Measurements from ENCODE around the gene RBPMS2. TPM values are rescaled to one million over a fixed set of nuclear protein-coding genes. Genes with fewer than 3 reads are reported as not detected.

RBPMS2 gene
- total and polyA plus RNA-seq, 2 of the 8 experiments (the other 6 are each of a cell fraction or from before 2014, with no cell fraction given): 55.8 to 238 TPM

GRCh38 chr15:64774037-64774628 lies 1.3 kb downstream of the RBPMS2 start:
- ChIA-PET CTCF (ENCODE audit: partially characterized antibody) (interaction anchor here (0.6 to 2.0 kb wide), 5 partner anchors 9 to 74 kb away, joined by 3 to 15 read pairs (median 6); no protein-coding TSS in a partner anchor), POLR2A (ENCODE audit: partially characterized antibody) (interaction anchor here (0.7 to 25.1 kb wide), 18 partner anchors 8 to 94 kb away, joined by 3 to 748 read pairs (median 4); no protein-coding TSS in a partner anchor)
- Histone ChIP-seq H3K9me3 (ENCODE audit: insufficient read depth in 2 of 2, low read depth in 1 of 2, low read length in 1 of 2) (no peaks in the 10 kb centered on the region), H2AK5ac (ENCODE audit: low read depth, low read length) (peak overlapping the region; percentile 95; the same call in 1 of the 2 replicates), H3K18ac (ENCODE audit: extremely low read depth, low read length) (peak overlapping the region; percentile 99), H3K9ac (replicated peaks in 1 of 4; ENCODE audit: extremely low read depth in 1 of 4, low read depth in 3 of 4, low read length in 3 of 4) (peak overlapping the region; percentile 37 to 86 (median 78)), H2BK15ac (ENCODE audit: low read length) (no peak overlapping the region), H3K79me1 (ENCODE audit: low read depth, low read length) (peaks cover 10% of the 10 kb centered on the region; the same call in 1 of the 2 replicates), H3K14ac (ENCODE audit: insufficient read length) (no peak overlapping the region), H2BK12ac (ENCODE audit: low read depth, low read length) (peak overlapping the region; percentile 77; the same call in 1 of the 2 replicates), H3K27me3 (replicated peaks in 1 of 4; ENCODE audit: control insufficient read depth in 3 of 4, extremely low read depth in 1 of 4, insufficient read depth in 3 of 4, low read length in 3 of 4) (no peaks in the 10 kb centered on the region), H3K4ac (replicated peaks; ENCODE audit: insufficient read length, low read depth, low read length) (peak overlapping the region; percentile 10), H3K36me3 (ENCODE audit: control insufficient read depth in 2 of 4, insufficient read depth in 4 of 4, low read length in 3 of 4) (no peaks in the 10 kb centered on the region), H3K23ac (ENCODE audit: insufficient read length) (no peak overlapping the region), H4K20me1 (replicated peaks in 1 of 2; ENCODE audit: control insufficient read depth in 1 of 2, insufficient read depth in 2 of 2, low read length in 2 of 2) (peaks cover 8% of the 10 kb centered on the region in 2 experiments), H3K4me3 (ENCODE audit: extremely low read depth in 1 of 4, insufficient read depth in 2 of 4, low read depth in 3 of 4, low read length in 4 of 4) (peak overlapping the region; percentile 73 to 95 (median 80)), H3K4me1 (replicated peaks in 1 of 4; ENCODE audit: control insufficient read depth in 3 of 4, insufficient read depth in 4 of 4, low read length in 3 of 4) (peaks cover 24 to 36% (median 32%) of the 10 kb centered on the region in 4 experiments), H3K27ac (ENCODE audit: low read depth, low read length) (peak overlapping the region; percentile 46), H2BK5ac (ENCODE audit: low read depth, low read length) (peak overlapping the region; percentile 98), H4K5ac (ENCODE audit: insufficient read length, low read depth, low read length) (peak overlapping the region; percentile 53), H3K23me2 (ENCODE audit: low read depth, low read length) (peaks cover 14% of the 10 kb centered on the region), H2AFZ (ENCODE audit: low read length) (no peak overlapping the region), H2BK20ac (ENCODE audit: low read length) (peak overlapping the region; percentile 80; the same call in 1 of the 2 replicates), H3K56ac (replicated peaks; ENCODE audit: insufficient read length, low read depth, low read length) (peak overlapping the region; percentile 36), H3K79me2 (ENCODE audit: control insufficient read depth in 1 of 2, insufficient read depth in 2 of 2, low read length in 2 of 2) (peaks cover 42 to 80% of the 10 kb centered on the region in 2 experiments), H4K8ac (ENCODE audit: extremely low read depth, insufficient read depth, low read length) (no peak overlapping the region; the same call in 1 of the 2 replicates), H4K91ac (replicated peaks; ENCODE audit: insufficient read length, low read length) (peak overlapping the region; percentile 75), H3K4me2 (ENCODE audit: insufficient read depth in 1 of 2, low read depth in 2 of 2, low read length in 2 of 2) (peak overlapping the region; percentile 93 to 94), H2BK120ac (replicated peaks; ENCODE audit: low read depth, low read length) (no peak overlapping the region)
- DNase-seq (ENCODE audit: low read depth in 1 of 2, low spot score in 2 of 2): peak in 1 of 2 experiments; percentile 54
- 5% methylated on average over 21 of the region's 21 CpGs; no CpG with 5 or more reads in 1 of the 2 experiments for WGBS, 2 experiments (ENCODE audit: extremely low coverage in 1 of 2, insufficient coverage in 1 of 2, insufficient read length in 1 of 2, insufficient replicate concordance in 2 of 2, low coverage in 1 of 2, low lambda C conversion rate in 2 of 2, missing lambda C conversion rate in 1 of 2)
- no peak for FAIRE-seq
- TF ChIP-seq TAF7 (optimal IDR thresholded peaks at IDR 0.05; ENCODE audit: borderline replicate concordance, low read depth, low read length): no peak
- TF ChIP-seq TEAD4 (IDR thresholded peaks at IDR 0.05; ENCODE audit: low read depth, low read length): no peak
- TF ChIP-seq EZH2 (IDR thresholded peaks at IDR 0.05; ENCODE audit: low read depth, low read length, severe bottlenecking): no peak
- TF ChIP-seq NANOG (IDR thresholded peaks at IDR 0.05; ENCODE audit: insufficient read depth, low read depth, low read length, poor library complexity, severe bottlenecking): no peak
- TF ChIP-seq POLR2A (IDR thresholded peaks at IDR 0.05; ENCODE audit: control extremely low read depth in 1 of 2, low read depth in 2 of 2, low read length in 2 of 2): 0 out of 3 replicates have a peak, but pooled peaks of 1 of the 2 experiments have one; percentile 34
- 0 out of 2 replicates have a peak, but pooled peaks have one; percentile 23 for TF ChIP-seq MAX (IDR thresholded peaks at IDR 0.05)
- TF ChIP-seq KDM4A (IDR thresholded peaks at IDR 0.05; ENCODE audit: low read depth, low read length, severe bottlenecking): no peak
- TF ChIP-seq TBP (IDR thresholded peaks at IDR 0.05; ENCODE audit: low read depth, low read length): no peak
- no peak for TF ChIP-seq POLR2AphosphoS5 (IDR thresholded peaks at IDR 0.05; ENCODE audit: low read depth, low read length)
- no peak for TF ChIP-seq SRF (IDR thresholded peaks at IDR 0.05; ENCODE audit: low read depth, low read length)
- TF ChIP-seq, protein P1, sequence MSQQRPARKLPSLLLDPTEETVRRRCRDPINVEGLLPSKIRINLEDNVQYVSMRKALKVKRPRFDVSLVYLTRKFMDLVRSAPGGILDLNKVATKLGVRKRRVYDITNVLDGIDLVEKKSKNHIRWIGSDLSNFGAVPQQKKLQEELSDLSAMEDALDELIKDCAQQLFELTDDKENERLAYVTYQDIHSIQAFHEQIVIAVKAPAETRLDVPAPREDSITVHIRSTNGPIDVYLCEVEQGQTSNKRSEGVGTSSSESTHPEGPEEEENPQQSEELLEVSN (IDR thresholded peaks at IDR 0.05): peak; percentile 65; the same call in 1 of the 2 replicates

Data from H1 (cell line).